GM15510 (cell line): Measurements from ENCODE around the gene CAMTA1.

Experiments used
- POLR2A ChIP-seq: IDR thresholded peaks from 3 replicates; pipeline ENCODE4 v1.6.1; 2011; ENCODE audit warnings: borderline replicate concordance; ENCODE audit not compliant: insufficient read length; ENCODE audit errors: extremely low read depth

CAMTA1 gene

DNA sequence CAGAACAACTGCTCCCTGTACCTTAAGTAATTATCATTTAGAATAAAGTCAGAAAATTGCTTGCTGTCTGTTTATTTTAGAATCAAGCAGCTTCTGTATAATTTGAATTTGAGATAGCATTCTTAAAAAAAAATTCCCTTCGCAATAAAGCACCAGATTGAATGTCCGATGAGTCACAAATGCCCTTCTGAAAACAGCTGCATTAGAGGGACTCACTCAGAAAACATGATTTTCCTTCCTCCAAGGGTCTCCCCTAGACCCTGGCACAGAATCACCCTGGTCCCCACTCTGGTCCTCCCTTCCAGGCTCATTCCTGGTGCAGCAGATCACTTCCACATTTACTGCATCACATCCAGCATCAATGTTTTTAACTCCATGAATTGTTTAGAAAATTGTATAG is 514.7 kb downstream of the CAMTA1 start:
- TF ChIP-seq POLR2A = no peak

DNA sequence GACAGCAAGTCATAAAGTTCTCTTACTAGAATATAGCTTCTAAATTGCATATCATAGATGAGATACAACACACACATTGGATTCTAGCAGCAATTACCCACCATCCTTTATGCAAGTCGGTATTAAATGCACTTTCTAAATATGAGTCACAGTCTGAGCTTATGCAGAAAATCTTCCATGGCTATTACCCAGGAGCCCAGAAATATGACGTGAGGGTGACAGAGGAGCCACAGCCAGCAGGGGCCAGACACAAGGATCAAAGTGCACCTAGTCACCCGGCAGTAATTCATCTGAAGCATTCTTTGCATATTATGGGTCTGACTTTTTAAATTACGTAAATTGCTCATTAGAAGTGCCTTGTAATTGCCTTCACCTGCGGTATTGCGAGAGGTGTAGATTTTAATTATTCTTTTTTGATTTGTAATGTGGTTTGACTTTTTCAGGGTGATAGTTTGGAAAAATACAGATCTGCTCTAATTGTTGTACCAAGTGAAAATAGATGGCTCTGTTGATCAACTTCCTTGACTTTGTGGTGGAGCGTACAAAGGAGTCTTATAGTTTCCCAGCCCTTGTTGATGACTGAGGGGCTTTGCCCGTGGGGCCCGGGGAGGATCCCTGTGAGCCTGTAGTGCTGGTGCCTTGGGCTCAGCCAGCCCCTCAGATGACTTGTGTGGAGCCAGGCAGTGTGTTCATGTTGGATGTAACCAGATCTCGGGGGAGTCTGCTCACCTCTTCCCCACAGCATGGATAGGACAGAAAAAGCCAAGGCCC is 515.8 kb downstream of the CAMTA1 start:
- no peak for TF ChIP-seq POLR2A

DNA sequence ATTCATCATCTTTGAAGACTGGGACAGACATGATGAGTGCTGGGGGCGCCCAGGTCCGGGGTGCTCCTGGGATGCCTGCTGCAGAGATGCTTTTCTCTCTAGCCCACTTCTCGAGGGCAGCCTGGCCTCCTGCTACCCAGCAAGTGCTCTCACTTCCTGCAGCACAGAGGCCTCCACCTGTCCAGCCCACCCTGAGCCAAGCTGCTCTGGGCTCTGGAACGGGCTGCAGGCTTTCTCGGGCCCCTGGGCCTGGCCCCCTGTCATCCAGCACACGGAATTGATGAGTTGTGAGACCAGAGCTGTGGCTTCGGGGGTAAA is 516.4 kb downstream of the CAMTA1 start:
- no peak for TF ChIP-seq POLR2A

DNA sequence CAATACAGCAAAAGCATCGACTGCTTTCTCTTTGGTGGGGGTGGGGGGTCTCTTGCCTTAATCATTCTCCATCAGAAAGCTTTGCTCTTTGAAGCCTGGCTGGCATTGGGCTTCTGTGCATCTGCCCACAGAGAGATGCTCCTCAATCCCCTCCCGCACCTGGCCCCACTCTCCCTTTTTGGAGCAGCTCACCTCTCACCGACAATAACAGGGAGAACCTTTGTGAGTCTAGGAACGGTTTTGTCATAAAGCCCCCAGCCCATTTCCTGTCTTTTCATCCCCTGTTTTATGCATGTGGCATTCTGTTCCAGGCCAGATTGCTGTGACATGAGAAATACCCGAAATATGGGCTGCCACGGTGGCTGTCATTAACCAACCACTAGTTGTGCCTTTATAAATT is 516.9 kb downstream of the CAMTA1 start:
- TF ChIP-seq POLR2A = no peak

DNA sequence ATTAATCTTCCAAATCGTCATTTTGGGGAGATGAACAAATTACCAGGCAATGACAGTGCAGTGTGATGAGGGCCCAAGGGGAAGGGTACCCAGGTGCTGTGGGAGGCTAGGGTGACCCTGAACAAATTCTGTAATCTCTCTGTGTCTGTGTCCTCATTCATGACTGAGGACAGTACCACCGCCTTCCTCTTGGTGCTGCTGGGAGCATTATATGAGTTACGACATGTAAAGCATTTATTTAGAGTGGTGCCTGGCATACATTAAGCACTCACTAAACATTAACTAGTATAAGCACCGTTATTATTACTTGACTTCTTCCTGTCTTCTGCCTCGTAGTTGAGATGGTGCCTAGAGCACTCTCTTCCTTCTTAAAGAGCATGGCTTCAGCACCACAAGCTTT is 517.6 kb downstream of the CAMTA1 start:
- no peak for TF ChIP-seq POLR2A

DNA sequence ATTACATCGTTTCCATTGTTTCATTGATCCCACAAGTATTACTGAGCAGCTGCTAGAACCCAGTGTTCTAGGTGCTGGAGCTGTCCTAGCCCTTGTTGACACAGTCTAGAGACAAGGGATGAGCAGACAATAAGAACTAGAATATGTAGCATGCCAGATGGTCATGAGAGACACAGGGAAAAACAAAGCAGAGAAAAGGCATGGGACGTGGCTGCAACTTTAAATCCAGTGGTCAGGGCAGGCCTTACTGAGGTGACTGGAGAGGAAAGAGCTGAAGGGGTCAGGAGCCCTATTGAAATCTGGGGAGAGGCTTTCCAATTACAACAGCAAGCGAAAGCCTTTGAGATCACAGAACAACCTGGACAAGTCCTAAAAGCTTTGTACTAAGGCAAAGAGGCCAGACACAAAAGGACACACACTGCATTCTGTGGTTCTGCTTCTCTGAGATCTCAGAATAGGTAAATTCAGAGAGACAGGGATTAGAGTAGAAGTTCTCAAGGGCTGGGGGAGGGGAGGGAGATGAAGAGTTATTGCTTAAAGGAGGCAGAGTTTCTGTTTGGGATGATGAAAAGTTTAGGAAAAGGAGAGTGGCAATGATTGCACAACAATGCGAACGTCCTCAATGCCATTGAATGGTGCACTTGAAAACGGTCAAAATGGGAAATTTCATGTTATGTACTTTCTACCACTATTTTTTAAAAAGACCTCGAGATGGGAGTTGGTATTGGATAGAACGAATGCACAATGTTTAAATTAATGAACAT is 518.5 kb downstream of the CAMTA1 start:
- no peak for TF ChIP-seq POLR2A

DNA sequence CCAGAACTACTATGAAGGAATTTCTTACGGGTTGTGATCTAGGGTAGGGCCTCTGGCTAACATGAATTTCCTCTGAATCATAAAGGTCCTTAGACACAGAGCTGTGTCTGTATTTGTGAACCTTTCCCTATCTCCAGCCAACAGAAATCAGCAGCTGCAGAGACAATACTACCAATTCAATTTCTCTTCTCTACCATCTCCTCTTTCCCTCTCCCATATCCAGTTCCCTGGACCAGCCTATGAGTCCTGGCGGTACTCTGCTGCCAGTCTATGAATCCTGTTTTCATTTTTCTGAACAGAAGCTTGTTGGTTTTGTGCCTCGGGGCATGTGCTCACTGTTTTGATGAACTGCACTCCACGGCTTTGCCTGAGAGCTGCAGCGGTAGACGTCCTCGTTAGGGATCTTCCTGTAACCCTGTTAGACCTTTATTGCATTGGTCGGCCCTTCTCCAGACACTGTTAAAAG is 527.9 kb downstream of the CAMTA1 start:
- no peak for TF ChIP-seq POLR2A

DNA sequence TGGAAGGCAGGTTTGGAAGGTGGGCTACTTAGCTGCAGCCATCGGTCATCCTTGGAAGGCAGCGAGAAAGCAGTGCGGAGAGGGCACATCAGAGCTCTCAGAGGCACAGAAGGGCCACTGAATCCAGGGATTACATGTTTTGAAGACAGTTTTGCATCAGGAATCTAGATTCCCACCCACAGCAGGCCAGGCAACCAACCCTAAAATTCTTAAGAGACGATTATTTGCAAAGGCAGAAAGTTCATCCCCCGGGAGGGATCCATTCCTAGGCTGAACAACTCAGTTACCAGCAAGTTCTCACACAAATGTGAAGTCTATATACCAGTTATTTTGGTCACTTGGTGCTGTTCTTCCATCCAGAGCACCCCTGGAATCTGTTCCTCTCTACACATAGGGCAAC is 528.6 kb downstream of the CAMTA1 start:
- TF ChIP-seq POLR2A = no peak

DNA sequence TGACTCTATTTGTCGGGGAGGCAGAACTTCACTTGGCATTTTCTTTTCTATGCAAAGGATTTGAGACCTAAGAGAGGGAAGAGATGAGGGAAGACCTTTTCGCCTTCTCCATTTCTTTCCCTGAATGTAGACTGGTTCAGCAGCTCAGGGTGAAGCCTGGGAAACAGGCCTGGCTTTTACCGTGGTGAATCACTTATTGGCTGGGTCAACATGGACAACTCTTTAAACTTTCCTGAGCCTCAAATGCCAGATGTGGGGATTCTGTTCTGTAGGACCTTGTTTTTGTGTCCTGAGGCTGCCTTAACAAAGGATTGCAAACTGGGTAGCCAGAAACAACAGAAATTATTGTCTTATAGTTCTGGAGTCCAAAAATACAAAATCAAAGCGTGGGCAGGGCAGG is 530.1 kb downstream of the CAMTA1 start:
- TF ChIP-seq POLR2A = no peak

DNA sequence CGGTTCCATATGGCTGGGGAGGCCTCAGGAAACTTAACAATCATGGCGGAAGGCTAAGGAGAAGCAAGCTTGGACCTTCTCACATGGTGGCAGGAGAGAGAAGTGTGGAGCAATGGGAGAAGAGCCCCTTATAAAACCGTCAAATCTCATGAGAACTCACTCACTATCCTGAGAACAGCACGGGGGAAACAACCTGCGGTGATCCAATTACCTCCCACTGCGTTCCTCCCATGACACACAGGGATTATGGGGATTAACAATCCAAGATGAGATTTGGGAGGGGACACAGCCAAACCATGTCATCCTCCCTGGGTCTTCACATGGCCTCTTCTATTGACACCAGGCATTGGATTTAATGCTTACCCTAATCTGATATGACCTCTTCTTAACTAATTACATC is 530.7 kb downstream of the CAMTA1 start:
- no peak for TF ChIP-seq POLR2A

DNA sequence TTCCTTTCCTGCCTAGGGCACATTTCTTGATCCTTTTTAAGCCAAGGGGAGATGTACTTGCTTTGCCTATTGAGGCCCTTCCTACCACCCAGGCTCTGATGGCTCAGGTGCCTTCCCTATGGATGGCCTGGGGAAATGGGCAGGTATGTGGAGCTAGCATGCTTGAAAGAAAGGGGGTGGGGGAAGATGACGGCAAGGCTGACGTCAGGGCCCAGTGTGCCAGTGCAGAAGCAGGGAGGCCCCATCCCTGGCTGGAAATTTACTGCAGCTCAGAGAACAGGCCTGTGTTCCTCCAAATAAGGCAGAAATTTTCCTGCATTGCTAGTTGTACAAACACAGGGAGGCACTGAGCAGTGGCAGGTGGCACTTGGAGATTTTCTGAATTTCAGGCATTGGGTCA is 532.6 kb downstream of the CAMTA1 start:
- TF ChIP-seq POLR2A = no peak

DNA sequence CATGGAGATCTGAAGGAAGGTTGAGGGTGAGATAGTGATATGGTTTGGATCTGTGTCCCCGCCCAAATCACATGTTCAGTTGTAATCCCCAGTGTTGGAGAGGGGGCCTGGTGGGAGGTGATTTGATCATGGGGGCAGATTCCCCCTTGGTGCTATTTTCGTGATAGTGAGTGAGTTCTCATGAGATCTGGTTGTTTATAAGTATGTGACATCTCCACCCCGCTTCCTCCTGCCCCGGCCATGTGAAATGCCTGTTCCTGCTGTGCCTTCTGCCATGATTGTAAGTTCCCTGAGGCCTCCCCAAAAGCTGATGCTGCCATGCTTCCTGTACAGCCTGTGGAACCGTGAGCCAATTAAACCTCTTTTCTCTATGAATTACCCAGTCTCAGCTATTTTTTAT is 533.9 kb downstream of the CAMTA1 start:
- no peak for TF ChIP-seq POLR2A

DNA sequence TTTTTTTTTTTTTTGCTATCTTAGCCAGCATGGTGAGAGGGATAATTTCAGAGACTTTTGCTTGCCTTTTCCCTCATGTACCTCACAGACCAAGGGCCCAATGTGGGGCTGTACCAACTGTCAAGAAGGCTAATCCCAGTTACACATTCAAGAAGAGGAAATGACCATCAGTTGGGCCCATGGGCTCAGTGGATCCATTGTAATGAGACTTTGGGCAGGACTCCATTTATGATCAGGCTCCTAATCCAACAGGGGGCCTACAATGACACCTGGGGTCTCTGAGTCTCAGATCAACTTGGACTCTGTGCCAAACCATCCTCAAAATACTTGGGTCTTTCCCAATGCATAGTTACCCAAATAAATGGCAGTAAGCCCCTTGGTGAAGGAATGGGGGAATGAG is 535.4 kb downstream of the CAMTA1 start:
- TF ChIP-seq POLR2A = no peak

DNA sequence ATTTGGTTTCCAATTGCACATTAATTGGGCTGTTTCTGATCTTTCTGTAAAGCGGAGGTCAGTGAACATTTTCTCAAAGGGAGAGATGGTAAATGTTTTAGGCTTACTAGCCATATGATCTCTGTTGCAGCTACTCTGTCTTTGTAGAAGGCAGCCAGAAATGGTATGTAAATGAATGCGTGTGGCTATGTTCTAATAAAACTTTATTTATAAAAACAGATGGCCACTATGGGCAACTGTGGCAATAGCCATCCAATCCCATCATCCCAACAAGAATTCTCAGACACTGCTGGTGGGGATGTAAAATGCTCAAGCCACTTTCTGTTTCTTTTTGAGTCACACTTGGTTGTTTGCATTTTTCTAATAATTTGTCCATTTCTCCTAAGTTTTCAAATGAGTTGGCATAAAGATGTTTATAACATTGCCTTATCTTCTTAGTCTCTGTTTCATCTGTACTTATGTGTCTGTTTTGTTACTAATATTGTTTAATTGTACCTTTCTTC is 537.1 kb downstream of the CAMTA1 start:
- no peak for TF ChIP-seq POLR2A

DNA sequence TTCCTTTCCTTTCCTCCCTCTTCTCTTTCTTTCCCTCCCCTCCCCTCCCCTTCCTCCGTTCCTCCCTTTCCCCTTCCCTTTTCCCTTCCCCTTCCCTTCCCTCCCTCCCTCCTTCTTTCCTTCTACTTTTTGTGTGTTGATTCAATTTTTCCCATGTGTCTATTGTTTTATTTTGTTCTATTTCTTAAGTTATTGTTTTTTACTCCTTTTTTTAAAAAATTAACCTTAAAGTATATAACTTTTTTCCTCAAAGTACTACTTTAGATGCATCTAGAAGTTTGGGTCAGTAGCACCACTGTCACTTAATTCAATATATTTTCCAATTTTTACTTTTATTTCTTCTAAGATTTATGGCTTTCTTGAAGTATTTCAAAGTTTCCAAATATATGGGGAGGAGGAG is 537.7 kb downstream of the CAMTA1 start:
- no peak for TF ChIP-seq POLR2A

DNA sequence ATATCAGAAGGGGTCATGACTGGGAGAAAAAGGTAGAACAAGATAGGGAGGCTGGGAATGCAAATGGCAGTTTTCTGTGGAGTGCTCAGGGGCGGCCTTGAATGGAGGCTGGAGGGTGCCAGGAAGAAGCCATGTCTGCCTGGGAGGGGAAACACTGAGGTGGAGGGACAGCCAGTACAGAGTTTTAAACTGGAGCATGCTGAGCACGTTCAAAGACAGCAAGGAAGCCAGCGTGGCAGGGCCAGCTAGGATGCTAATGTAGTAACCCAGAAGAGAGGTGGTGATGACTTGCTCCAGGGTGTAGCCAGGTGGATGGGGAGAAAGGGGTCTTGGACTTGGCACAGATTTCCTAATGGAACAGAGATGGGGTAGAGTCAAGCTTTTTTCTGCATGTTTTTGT is 540.0 kb downstream of the CAMTA1 start:
- TF ChIP-seq POLR2A = no peak
